ENCODE measurements around the gene CPN2.

CPN2 gene

GRCh38 chr3:194381460-194381875, 30.3 kb upstream of the CPN2 start:
- DNase-seq, result no peak

- no peak for DNase-seq
Observed at GRCh38 chr3:194380326-194380725, 29.2 kb upstream of the CPN2 start.

- DNase-seq, result no peak
Observed at GRCh38 chr3:194379651-194380050, 28.5 kb upstream of the CPN2 start.

- DNase-seq, result no peak
Observed at GRCh38 chr3:194379231-194379630, 28.1 kb upstream of the CPN2 start.

- DNase-seq, result no peak
Observed at GRCh38 chr3:194377708-194378107, 26.6 kb upstream of the CPN2 start.

- no peak for DNase-seq
Observed at GRCh38 chr3:194376241-194376560, 25.1 kb upstream of the CPN2 start.

GRCh38 chr3:194375473-194376240, 24.5 kb upstream of the CPN2 start:
- DNase-seq, result no peak

GRCh38 chr3:194374935-194375334, 23.8 kb upstream of the CPN2 start:
- DNase-seq, result no peak

- DNase-seq, result no peak
Observed at GRCh38 chr3:194373899-194374298, 22.8 kb upstream of the CPN2 start.

GRCh38 chr3:194373028-194373427, 21.9 kb upstream of the CPN2 start:
- DNase-seq, result no peak

GRCh38 chr3:194370753-194371152, 19.6 kb upstream of the CPN2 start:
- no peak for DNase-seq

GRCh38 chr3:194369522-194370279, 18.6 kb upstream of the CPN2 start, which contains the start of gene LRRC15:
Gene LRRC15, minus strand, starts transcription at chr3:194369743. Its CDS starts 8,700 bp downstream, at chr3:194361043.
- no peak for DNase-seq

GRCh38 chr3:194368918-194369317, 17.8 kb upstream of the CPN2 start:
- DNase-seq, result no peak

- DNase-seq, result no peak
Observed at GRCh38 chr3:194367992-194368841, 17.1 kb upstream of the CPN2 start.

- no peak for DNase-seq
Observed at GRCh38 chr3:194365978-194366490, 14.9 kb upstream of the CPN2 start.

GRCh38 chr3:194365526-194365925, 14.4 kb upstream of the CPN2 start:
- no peak for DNase-seq

GRCh38 chr3:194364652-194365434, 13.7 kb upstream of the CPN2 start:
- no peak for DNase-seq

GRCh38 chr3:194364314-194364651, 13.2 kb upstream of the CPN2 start:
- no peak for DNase-seq

- no peak for DNase-seq
Observed at GRCh38 chr3:194360568-194360967, 9.4 kb upstream of the CPN2 start.

- no peak for DNase-seq
Observed at GRCh38 chr3:194357681-194358080, 6.6 kb upstream of the CPN2 start.

- no peak for DNase-seq
Observed at GRCh38 chr3:194355379-194355778, 4.3 kb upstream of the CPN2 start.

- DNase-seq, result no peak
Observed at GRCh38 chr3:194354315-194354714, 3.2 kb upstream of the CPN2 start.

Measured in CD4-positive, alpha-beta T cell treated with Interleukin-1 beta for 1 hour (primary cell).